ENCODE measurements around the gene TPST2.
"Not testable (repeated sequence)": the region's sequence is repeated elsewhere in the genome, so short reads cannot be mapped to it uniquely, and the experiment has no call there.

Gene TPST2

DNA sequence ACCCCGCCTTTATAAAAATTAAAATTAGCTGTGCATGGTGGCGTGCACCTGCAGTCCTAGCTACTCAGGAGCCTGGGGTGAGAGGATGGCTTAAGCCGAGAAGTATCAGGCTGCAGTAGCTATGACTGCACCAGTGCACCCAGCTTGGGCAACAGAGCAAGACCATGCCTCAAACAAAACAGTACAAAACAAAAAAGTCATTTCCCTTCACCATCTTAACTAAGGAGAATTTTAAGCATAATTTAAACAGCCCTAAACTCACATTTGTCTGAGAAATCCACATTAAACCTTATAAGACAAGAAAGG is 54.4 kb downstream of the TPST2 start:
- POLR2A ChIA-PET, result no interaction called here
- no peak for TF ChIP-seq CTCF (IDR thresholded peaks at IDR 0.05; ENCODE audit: control extremely low read depth, extremely low read depth, low read depth, missing control alignments)
- CTCF ChIA-PET, result interaction anchor here (0.8 to 1.1 kb wide), 3 partner anchors 22 to 137 kb away, joined by 3 read pairs; no protein-coding TSS in a partner anchor
- no peak for DNase-seq (ENCODE audit: extremely low spot score)

GRCh38 chr22:26534874-26535602 is 54.9 kb downstream of the TPST2 start:
- ChIA-PET CTCF (interaction anchor here (0.8 to 1.1 kb wide), 2 partner anchors 22 to 138 kb away, joined by 3 read pairs; no protein-coding TSS in a partner anchor), POLR2A (no interaction called here)
- DNase-seq (ENCODE audit: extremely low spot score), result no peak
- TF ChIP-seq CTCF (IDR thresholded peaks at IDR 0.05; ENCODE audit: control extremely low read depth, extremely low read depth, low read depth, missing control alignments), result no peak

- CTCF ChIA-PET, result interaction anchor here (1.6 kb wide), 1 partner anchor 10 kb away, joined by 6 read pairs; no protein-coding TSS in a partner anchor
Observed at GRCh38 chr22:26534171-26534855, 55.6 kb downstream of the TPST2 start.

DNA sequence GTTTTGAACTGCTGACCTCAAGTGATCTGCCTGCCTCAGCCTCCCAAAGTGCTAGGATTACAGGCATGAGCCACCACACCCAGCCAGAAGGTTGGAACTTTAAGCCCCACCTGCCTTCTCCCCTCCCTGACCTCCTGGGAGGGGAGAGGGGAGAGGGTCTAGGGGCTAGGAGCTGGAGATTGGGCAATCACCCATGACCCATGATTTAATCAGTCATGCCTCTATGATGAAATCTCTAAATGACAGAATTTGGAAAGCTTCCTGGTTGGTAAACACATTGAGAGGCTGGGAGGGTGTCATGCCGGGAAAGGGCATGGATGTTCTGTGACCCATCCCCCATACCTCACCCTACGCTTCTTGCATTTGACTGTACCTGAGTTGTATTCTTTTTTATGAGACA is 60.6 kb downstream of the TPST2 start:
- TF ChIP-seq CTCF (IDR thresholded peaks at IDR 0.05; ENCODE audit: control extremely low read depth, extremely low read depth, low read depth, missing control alignments), result no peak
- ChIA-PET POLR2A (no interaction called here), CTCF (no interaction called here)
- DNase-seq (ENCODE audit: extremely low spot score), result no peak

More at GRCh38 chr22:26534171-26534855, 55.6 kb downstream of the TPST2 start:
- no peak for DNase-seq (ENCODE audit: extremely low spot score)
- no peak for TF ChIP-seq CTCF (IDR thresholded peaks at IDR 0.05; ENCODE audit: control extremely low read depth, extremely low read depth, low read depth, missing control alignments)
- POLR2A ChIA-PET, result no interaction called here

DNA sequence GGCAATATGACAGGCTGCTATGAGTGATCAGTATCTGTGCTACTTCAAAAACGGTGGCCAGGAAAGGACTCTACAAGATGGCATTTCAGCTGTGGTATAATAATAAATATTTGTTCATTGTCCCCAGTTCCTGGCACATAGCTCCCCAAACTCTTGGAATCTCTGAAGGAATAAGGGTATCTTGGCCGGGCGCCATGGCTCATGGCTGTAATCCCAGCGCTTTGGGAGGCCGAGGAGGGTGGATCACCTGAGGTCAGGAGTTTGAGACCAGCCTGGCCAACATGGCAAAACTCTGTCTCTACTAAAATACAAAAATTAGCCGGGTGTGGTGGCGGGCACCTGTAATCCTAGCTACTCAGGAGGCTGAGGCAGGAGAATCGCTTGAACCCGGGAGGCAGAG is 61.4 kb downstream of the TPST2 start:
- CTCF ChIA-PET, result interaction anchor here (0.8 kb wide), 1 partner anchor 137 kb away, joined by 3 read pairs; no protein-coding TSS in a partner anchor
- DNase-seq (ENCODE audit: extremely low spot score); POLR2A ChIA-PET: not testable (repeated sequence)

DNA sequence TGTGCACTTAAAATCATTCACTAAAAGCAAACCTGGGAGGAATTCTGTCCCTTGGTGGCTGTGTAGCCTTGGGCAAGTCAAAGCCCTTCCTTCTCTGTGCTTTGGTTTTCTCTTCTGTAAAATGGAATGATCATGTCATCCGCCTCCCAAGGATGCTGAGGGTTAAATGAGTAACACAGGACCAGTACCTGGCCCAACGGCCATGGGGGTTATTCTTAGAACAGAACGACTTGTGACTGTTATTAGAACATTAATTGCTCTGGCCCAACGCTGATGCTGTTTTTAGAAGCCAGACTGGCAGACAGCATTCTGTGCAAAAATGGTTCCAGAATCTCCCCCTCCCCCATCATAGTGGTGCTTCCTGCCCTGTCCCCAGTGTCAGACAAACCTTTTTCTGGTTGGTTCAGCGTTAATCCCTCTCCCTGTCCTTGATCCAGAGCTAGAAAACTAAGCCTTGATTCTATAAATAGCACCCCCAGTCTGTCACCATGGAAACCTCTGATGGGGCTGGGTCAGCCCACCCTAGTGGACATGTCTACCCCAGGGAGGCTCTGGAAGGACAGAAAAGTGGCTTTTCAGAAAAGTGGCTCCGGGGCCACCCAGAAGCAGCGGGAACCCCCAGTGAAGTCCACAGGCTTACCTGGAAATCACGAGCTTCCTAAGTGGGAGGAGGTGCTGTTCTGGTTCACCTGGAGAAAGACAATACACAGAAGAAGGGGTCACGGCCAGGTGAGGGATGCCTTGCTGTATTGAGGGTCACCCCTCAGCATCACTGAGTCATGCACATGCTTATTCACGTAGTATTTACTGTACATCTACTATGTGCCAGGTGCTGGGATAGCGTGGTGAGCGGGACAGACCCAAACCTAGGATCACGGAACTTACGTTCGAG is 62.1 kb downstream of the TPST2 start:
- CTCF ChIA-PET, result interaction anchor here (0.8 to 1.2 kb wide), 3 partner anchors 17 to 138 kb away, joined by 3 to 4 read pairs (median 3); no protein-coding TSS in a partner anchor
- POLR2A ChIA-PET, result no interaction called here

More for the DNA sequence above, 62.1 kb downstream of the TPST2 start:
- TF ChIP-seq CTCF (IDR thresholded peaks at IDR 0.05; ENCODE audit: control extremely low read depth, extremely low read depth, low read depth, missing control alignments), result no peak
- no peak for DNase-seq (ENCODE audit: extremely low spot score)

Measured in GM10248 (cell line).